DND-41 (cell line): Measurements from ENCODE around the gene FCRL4.
A peak's percentile ranks its signal among the peaks of the same experiment; 100 is the strongest.

Source experiments
- ATAC-seq: fragments of 200-7000 bp; cut with Tn5 transposase; 3 replicates; pipeline ENCODE4 v1.9.1; 2021; ENCODE audit warnings: low read depth; ENCODE audit not compliant: insufficient read depth
- DNase-seq: peaks from one replicate; pipeline ENCODE4 v3.0.0-alpha.2; 2020
- H2AFZ ChIP-seq: 2 replicates; pipeline ENCODE4 v1.6.0; 2012; ENCODE audit warnings: low read depth, low read length
- H3K27ac ChIP-seq: 2 replicates; pipeline ENCODE4 v1.5.1; 2012; ENCODE audit warnings: low read length, inconsistent platforms
- H3K27me3 ChIP-seq: fragments of 200-600 bp; sonication (generic); 2 replicates; pipeline ENCODE4 v1.6.0; 2012; ENCODE audit warnings: low read length, mild to moderate bottlenecking, inconsistent platforms; ENCODE audit not compliant: insufficient read depth, poor library complexity
- H3K36me3 ChIP-seq: 2 replicates; pipeline ENCODE4 v1.5.1; 2012; ENCODE audit warnings: low read length, inconsistent platforms; ENCODE audit not compliant: insufficient read depth
- H3K4me1 ChIP-seq: 2 replicates; pipeline ENCODE4 v1.5.1; 2012; ENCODE audit warnings: mild to moderate bottlenecking, low read length; ENCODE audit not compliant: insufficient read depth
- H3K4me2 ChIP-seq: 2 replicates; pipeline ENCODE4 v1.6.0; 2012; ENCODE audit warnings: mild to moderate bottlenecking, moderate library complexity, low read length, inconsistent platforms; ENCODE audit not compliant: insufficient read depth
- H3K4me3 ChIP-seq, 2 experiments: fragments of 200-600 bp in 1 of 2; shearing (Covaris generic) in 1 of 2; 2 replicates each; pipeline ENCODE4 v1.5.1; 2012 to 2016; ENCODE audit warnings: inconsistent platforms in 2 of 2, low read length in 2 of 2, mild to moderate bottlenecking in 2 of 2, low read depth in 1 of 2, moderate library complexity in 1 of 2
- H3K79me2 ChIP-seq: 2 replicates; pipeline ENCODE4 v1.6.0; 2012; ENCODE audit warnings: low read length, inconsistent platforms; ENCODE audit not compliant: insufficient read depth
- H3K9ac ChIP-seq: 2 replicates; pipeline ENCODE4 v1.6.0; 2012; ENCODE audit warnings: low read depth, mild to moderate bottlenecking, inconsistent platforms, low read length, moderate library complexity
- H3K9me3 ChIP-seq: 2 replicates; pipeline ENCODE4 v1.5.1; 2012; ENCODE audit warnings: low read length, moderate library complexity, mild to moderate bottlenecking, inconsistent platforms; ENCODE audit not compliant: insufficient read depth, severe bottlenecking
- H4K20me1 ChIP-seq: 2 replicates; pipeline ENCODE4 v1.6.0; 2012; ENCODE audit warnings: low read length; ENCODE audit not compliant: insufficient read depth
- EZH2 ChIP-seq: IDR thresholded peaks from 3 replicates; pipeline ENCODE4 v1.6.1; 2012; ENCODE audit warnings: borderline replicate concordance, low read depth, mild to moderate bottlenecking, moderate library complexity, low read length, inconsistent platforms; ENCODE audit not compliant: severe bottlenecking
- TF ChIP-seq, protein P1 (sequence below): IDR thresholded peaks from 2 replicates; pipeline ENCODE4 v1.5.1; 2012; ENCODE audit warnings: borderline replicate concordance, low read length, moderate library complexity, mild to moderate bottlenecking; ENCODE audit not compliant: poor library complexity, severe bottlenecking; ENCODE audit errors: extremely low read depth

Gene FCRL4

DNA sequence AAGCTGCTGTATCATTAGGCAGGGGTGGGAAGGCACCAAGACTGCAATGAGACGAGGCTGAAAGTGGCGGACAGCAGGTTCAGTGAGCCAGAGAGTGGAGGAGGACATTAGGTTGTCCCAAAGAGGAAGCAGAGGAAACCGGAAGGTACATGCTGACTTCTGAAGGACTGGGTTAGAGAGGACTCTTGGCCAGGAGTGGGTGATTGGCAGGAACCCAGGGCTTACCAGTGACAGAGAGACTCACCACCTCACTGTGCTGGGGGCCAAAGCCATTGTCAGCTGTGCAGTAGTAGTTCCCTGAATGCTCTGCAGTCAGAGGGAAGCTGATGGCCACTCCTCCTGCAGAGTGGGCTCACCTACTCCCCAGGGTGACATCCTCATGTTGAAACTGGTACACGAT is 41.9 kb upstream of the FCRL4 start:
- Histone ChIP-seq H3K27me3 (no peaks in the 10 kb centered on the region), H3K4me2 (no peak overlapping the region), H2AFZ (no peak overlapping the region), H3K4me3 (no peak overlapping the region), H3K36me3 (no peaks in the 10 kb centered on the region), H4K20me1 (no peaks in the 10 kb centered on the region), H3K27ac (no peak overlapping the region), H3K79me2 (no peaks in the 10 kb centered on the region), H3K4me1 (0 out of 2 replicates have a peak, but pooled peaks cover 3% of the 10 kb centered on the region), H3K9me3 (no peaks in the 10 kb centered on the region), H3K9ac (no peak overlapping the region)
- DNase-seq (no peak), ATAC-seq (peak; percentile 47; the same call in 1 of the 3 replicates)
- TF ChIP-seq, protein P1, sequence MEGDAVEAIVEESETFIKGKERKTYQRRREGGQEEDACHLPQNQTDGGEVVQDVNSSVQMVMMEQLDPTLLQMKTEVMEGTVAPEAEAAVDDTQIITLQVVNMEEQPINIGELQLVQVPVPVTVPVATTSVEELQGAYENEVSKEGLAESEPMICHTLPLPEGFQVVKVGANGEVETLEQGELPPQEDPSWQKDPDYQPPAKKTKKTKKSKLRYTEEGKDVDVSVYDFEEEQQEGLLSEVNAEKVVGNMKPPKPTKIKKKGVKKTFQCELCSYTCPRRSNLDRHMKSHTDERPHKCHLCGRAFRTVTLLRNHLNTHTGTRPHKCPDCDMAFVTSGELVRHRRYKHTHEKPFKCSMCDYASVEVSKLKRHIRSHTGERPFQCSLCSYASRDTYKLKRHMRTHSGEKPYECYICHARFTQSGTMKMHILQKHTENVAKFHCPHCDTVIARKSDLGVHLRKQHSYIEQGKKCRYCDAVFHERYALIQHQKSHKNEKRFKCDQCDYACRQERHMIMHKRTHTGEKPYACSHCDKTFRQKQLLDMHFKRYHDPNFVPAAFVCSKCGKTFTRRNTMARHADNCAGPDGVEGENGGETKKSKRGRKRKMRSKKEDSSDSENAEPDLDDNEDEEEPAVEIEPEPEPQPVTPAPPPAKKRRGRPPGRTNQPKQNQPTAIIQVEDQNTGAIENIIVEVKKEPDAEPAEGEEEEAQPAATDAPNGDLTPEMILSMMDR = no peak
- no peak for TF ChIP-seq EZH2

DNA sequence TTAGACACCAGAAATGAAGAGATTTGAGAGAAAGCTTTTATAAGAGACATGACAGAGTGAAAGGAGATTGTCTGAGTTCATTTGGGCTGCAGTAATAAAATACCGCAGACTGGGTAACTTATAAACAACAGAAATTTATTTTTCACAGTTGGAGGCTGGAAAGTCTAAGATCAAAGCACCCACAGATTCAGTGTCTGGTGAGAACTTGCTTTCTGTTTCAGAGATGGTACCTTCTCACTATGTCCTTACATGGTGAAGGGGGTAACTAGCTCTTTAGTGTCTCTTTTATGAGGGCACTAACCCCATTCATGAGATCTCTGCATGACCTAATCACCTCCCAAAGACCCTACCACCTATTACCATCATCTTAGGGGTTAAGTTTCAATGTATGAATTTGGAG is 30.9 kb upstream of the FCRL4 start:
- no peaks in the 10 kb centered on the region for H3K27me3 ChIP-seq
- DNase-seq (peak; percentile 62), ATAC-seq (peak; percentile 94)
- peak overlapping the region; percentile 79 for H3K27ac ChIP-seq
- no peaks in the 10 kb centered on the region for H3K36me3 ChIP-seq
- no peaks in the 10 kb centered on the region for H4K20me1 ChIP-seq
- TF ChIP-seq, protein P1 = no peak
- TF ChIP-seq EZH2 = no peak
- peaks cover 61% of the 10 kb centered on the region for H3K4me1 ChIP-seq
- H3K9ac ChIP-seq = peak overlapping the region; percentile 40; the same call in 1 of the 2 replicates
- no peaks in the 10 kb centered on the region for H3K79me2 ChIP-seq
- H3K4me2 ChIP-seq = peak overlapping the region; percentile 53; the same call in 1 of the 2 replicates
- H3K9me3 ChIP-seq = no peaks in the 10 kb centered on the region
- H2AFZ ChIP-seq = peak overlapping the region; percentile 3; the same call in 1 of the 2 replicates
- H3K4me3 ChIP-seq = peak overlapping the region in 1 of 2 experiments; percentile 34; a peak in 1 of 4 replicates

DNA sequence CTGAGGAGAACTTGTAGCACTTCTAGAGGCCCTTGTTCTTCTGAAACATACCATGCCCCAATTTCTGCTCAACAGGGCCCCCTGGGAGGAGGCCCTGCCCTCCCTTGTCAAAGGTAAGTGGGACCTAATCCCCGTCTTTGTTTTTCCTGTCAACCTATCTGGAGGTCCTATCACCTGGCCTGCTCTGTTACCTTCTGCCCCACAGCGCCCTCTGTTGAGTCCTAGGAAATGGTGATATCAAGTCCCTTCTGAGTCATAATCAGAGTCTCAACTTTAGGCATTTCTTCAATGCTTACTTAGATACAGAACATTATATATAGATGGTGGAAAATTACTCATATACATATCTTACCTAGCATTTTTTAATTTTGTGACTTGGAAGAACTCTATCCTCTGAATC is 28.2 kb upstream of the FCRL4 start:
- peaks cover 45% of the 10 kb centered on the region for H3K4me1 ChIP-seq
- no peaks in the 10 kb centered on the region for H3K9me3 ChIP-seq
- no peak overlapping the region for H3K9ac ChIP-seq
- H3K79me2 ChIP-seq = no peaks in the 10 kb centered on the region
- ATAC-seq = no peak
- TF ChIP-seq EZH2 = no peak
- TF ChIP-seq, protein P1 = peak; percentile 60
- no peaks in the 10 kb centered on the region for H3K36me3 ChIP-seq
- H3K27me3 ChIP-seq = no peaks in the 10 kb centered on the region
- peak; percentile 44 for DNase-seq
- no peak overlapping the region for H3K4me2 ChIP-seq
- H3K27ac ChIP-seq = no peak overlapping the region; the same call in 1 of the 2 replicates
- H3K4me3 ChIP-seq = no peak overlapping the region
- no peak overlapping the region for H2AFZ ChIP-seq
- H4K20me1 ChIP-seq = no peaks in the 10 kb centered on the region
